ENCODE results near the gene SPEN. TPM values are rescaled to one million over a fixed set of nuclear protein-coding genes. Genes with fewer than 3 reads are reported as not detected.

Gene SPEN
- total and polyA plus RNA-seq, 2 of the 13 experiments (the other 11 are each of a cell fraction or from before 2014, with no cell fraction given): 4.8 to 14.0 TPM

GRCh38 chr1:15939181-15940109 is 91.9 kb downstream of the SPEN start (continued):
- TF ChIP-seq, protein P1, sequence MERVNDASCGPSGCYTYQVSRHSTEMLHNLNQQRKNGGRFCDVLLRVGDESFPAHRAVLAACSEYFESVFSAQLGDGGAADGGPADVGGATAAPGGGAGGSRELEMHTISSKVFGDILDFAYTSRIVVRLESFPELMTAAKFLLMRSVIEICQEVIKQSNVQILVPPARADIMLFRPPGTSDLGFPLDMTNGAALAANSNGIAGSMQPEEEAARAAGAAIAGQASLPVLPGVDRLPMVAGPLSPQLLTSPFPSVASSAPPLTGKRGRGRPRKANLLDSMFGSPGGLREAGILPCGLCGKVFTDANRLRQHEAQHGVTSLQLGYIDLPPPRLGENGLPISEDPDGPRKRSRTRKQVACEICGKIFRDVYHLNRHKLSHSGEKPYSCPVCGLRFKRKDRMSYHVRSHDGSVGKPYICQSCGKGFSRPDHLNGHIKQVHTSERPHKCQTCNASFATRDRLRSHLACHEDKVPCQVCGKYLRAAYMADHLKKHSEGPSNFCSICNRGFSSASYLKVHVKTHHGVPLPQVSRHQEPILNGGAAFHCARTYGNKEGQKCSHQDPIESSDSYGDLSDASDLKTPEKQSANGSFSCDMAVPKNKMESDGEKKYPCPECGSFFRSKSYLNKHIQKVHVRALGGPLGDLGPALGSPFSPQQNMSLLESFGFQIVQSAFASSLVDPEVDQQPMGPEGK (CRISPR knock-in tag; IDR thresholded peaks at IDR 0.05): no peak
- TF ChIP-seq KDM1A (CRISPR knock-in tag; IDR thresholded peaks at IDR 0.05): no peak
- no peak for TF ChIP-seq SAFB2 (CRISPR knock-in tag; IDR thresholded peaks at IDR 0.05; ENCODE audit: borderline replicate concordance, low read depth)
- TF ChIP-seq SNAPC2 (CRISPR knock-in tag; IDR thresholded peaks at IDR 0.05): no peak
- TF ChIP-seq ZNF335 (CRISPR knock-in tag; IDR thresholded peaks at IDR 0.05): no peak
- TF ChIP-seq, protein P2, sequence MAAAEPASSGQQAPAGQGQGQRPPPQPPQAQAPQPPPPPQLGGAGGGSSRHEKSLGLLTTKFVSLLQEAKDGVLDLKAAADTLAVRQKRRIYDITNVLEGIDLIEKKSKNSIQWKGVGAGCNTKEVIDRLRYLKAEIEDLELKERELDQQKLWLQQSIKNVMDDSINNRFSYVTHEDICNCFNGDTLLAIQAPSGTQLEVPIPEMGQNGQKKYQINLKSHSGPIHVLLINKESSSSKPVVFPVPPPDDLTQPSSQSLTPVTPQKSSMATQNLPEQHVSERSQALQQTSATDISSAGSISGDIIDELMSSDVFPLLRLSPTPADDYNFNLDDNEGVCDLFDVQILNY (CRISPR knock-in tag; conservative IDR thresholded peaks at IDR 0.05): no peak
- no peak for TF ChIP-seq FLYWCH1 (CRISPR knock-in tag; IDR thresholded peaks at IDR 0.05)
- TF ChIP-seq, protein P3, sequence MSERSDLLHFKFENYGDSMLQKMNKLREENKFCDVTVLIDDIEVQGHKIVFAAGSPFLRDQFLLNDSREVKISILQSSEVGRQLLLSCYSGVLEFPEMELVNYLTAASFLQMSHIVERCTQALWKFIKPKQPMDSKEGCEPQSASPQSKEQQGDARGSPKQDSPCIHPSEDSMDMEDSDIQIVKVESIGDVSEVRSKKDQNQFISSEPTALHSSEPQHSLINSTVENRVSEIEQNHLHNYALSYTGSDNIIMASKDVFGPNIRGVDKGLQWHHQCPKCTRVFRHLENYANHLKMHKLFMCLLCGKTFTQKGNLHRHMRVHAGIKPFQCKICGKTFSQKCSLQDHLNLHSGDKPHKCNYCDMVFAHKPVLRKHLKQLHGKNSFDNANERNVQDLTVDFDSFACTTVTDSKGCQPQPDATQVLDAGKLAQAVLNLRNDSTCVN (CRISPR knock-in tag; IDR thresholded peaks at IDR 0.05; ENCODE audit: borderline replicate concordance): no peak
- no peak for TF ChIP-seq ZNF790 (CRISPR knock-in tag; IDR thresholded peaks at IDR 0.05; ENCODE audit: borderline replicate concordance)
- TF ChIP-seq CHCHD3 (CRISPR knock-in tag; IDR thresholded peaks at IDR 0.05): no peak
- TF ChIP-seq, protein P4, sequence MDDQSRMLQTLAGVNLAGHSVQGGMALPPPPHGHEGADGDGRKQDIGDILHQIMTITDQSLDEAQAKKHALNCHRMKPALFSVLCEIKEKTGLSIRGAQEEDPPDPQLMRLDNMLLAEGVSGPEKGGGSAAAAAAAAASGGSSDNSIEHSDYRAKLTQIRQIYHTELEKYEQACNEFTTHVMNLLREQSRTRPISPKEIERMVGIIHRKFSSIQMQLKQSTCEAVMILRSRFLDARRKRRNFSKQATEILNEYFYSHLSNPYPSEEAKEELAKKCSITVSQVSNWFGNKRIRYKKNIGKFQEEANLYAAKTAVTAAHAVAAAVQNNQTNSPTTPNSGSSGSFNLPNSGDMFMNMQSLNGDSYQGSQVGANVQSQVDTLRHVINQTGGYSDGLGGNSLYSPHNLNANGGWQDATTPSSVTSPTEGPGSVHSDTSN (CRISPR knock-in tag; IDR thresholded peaks at IDR 0.05; ENCODE audit: borderline replicate concordance): no peak
- TF ChIP-seq ERF (CRISPR knock-in tag; IDR thresholded peaks at IDR 0.05): peak; percentile 29; the same call in 1 of the 2 replicates
- TF ChIP-seq, protein P5, sequence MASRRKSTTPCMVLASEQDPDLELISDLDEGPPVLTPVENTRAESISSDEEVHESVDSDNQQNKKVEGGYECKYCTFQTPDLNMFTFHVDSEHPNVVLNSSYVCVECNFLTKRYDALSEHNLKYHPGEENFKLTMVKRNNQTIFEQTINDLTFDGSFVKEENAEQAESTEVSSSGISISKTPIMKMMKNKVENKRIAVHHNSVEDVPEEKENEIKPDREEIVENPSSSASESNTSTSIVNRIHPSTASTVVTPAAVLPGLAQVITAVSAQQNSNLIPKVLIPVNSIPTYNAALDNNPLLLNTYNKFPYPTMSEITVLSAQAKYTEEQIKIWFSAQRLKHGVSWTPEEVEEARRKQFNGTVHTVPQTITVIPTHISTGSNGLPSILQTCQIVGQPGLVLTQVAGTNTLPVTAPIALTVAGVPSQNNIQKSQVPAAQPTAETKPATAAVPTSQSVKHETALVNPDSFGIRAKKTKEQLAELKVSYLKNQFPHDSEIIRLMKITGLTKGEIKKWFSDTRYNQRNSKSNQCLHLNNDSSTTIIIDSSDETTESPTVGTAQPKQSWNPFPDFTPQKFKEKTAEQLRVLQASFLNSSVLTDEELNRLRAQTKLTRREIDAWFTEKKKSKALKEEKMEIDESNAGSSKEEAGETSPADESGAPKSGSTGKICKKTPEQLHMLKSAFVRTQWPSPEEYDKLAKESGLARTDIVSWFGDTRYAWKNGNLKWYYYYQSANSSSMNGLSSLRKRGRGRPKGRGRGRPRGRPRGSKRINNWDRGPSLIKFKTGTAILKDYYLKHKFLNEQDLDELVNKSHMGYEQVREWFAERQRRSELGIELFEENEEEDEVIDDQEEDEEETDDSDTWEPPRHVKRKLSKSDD (CRISPR knock-in tag; IDR thresholded peaks at IDR 0.05; ENCODE audit: low read depth): no peak
- TF ChIP-seq, protein P6, sequence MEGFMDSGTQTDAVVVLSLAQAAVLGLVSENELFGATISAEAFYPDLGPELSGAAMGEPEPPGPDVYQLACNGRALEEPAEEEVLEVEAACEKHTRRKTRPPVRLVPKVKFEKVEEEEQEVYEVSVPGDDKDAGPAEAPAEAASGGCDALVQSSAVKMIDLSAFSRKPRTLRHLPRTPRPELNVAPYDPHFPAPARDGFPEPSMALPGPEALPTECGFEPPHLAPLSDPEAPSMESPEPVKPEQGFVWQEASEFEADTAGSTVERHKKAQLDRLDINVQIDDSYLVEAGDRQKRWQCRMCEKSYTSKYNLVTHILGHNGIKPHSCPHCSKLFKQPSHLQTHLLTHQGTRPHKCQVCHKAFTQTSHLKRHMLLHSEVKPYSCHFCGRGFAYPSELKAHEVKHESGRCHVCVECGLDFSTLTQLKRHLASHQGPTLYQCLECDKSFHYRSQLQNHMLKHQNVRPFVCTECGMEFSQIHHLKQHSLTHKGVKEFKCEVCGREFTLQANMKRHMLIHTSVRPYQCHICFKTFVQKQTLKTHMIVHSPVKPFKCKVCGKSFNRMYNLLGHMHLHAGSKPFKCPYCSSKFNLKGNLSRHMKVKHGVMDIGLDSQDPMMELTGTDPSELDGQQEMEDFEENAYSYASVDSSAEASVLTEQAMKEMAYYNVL (CRISPR knock-in tag; IDR thresholded peaks at IDR 0.05; ENCODE audit: borderline replicate concordance): no peak
- TF ChIP-seq, protein P7, sequence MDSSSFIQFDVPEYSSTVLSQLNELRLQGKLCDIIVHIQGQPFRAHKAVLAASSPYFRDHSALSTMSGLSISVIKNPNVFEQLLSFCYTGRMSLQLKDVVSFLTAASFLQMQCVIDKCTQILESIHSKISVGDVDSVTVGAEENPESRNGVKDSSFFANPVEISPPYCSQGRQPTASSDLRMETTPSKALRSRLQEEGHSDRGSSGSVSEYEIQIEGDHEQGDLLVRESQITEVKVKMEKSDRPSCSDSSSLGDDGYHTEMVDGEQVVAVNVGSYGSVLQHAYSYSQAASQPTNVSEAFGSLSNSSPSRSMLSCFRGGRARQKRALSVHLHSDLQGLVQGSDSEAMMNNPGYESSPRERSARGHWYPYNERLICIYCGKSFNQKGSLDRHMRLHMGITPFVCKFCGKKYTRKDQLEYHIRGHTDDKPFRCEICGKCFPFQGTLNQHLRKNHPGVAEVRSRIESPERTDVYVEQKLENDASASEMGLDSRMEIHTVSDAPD (CRISPR knock-in tag; IDR thresholded peaks at IDR 0.05): no peak
- no peak for TF ChIP-seq JUND (CRISPR knock-in tag; IDR thresholded peaks at IDR 0.05)
